ENCODE results near the gene JPH3. TPM values are rescaled to one million over a fixed set of nuclear protein-coding genes. Genes with fewer than 3 reads are reported as not detected.

The JPH3 gene
- total RNA-seq, 6 experiments from 2014 or later, result 0.07 to 0.12 TPM; not detected in 4

GRCh38 chr16:87595712-87596111, 6.6 kb upstream of the JPH3 start:
- Histone ChIP-seq H3K36me3 (no peaks in the 10 kb centered on the region), H3K4me1 (no peaks in the 10 kb centered on the region), H3K27ac (no peak overlapping the region), H3K27me3 (no peaks in the 10 kb centered on the region), H3K4me3 (no peak overlapping the region), H3K9me3 (no peaks in the 10 kb centered on the region)
- whole genome bisulfite sequencing (ENCODE audit: insufficient coverage, low coverage, low lambda C conversion rate, missing lambda C conversion rate), result 57% methylated on average over 5 of the region's 5 CpGs
- intact Hi-C loops (cut with DNase I), result no loop called here
- no peak for ATAC-seq
- TF ChIP-seq CTCF (IDR thresholded peaks at IDR 0.05) (no peak), POLR2A (IDR thresholded peaks at IDR 0.05) (no peak)
- DNase-seq, result no peak

GRCh38 chr16:87597324-87597830, 4.9 kb upstream of the JPH3 start:
- ATAC-seq (no peak), DNase-seq (no peak)
- Histone ChIP-seq H3K9me3 (no peaks in the 10 kb centered on the region), H3K27ac (no peak overlapping the region), H3K36me3 (no peaks in the 10 kb centered on the region), H3K27me3 (no peaks in the 10 kb centered on the region), H3K4me1 (no peaks in the 10 kb centered on the region), H3K4me3 (no peak overlapping the region)
- no peak for TF ChIP-seq CTCF (IDR thresholded peaks at IDR 0.05)
- no peak for TF ChIP-seq POLR2A (IDR thresholded peaks at IDR 0.05)
- 76% methylated on average over 6 of the region's 6 CpGs for WGBS (ENCODE audit: insufficient coverage, low coverage, low lambda C conversion rate, missing lambda C conversion rate)
- intact Hi-C loops (cut with DNase I), result no loop called here

- DNase-seq (no peak), ATAC-seq (no peak)
- WGBS (ENCODE audit: insufficient coverage, low coverage, low lambda C conversion rate, missing lambda C conversion rate), result 72% methylated on average over 3 of the region's 5 CpGs
- Histone ChIP-seq H3K4me3 (no peak overlapping the region), H3K4me1 (no peaks in the 10 kb centered on the region), H3K36me3 (no peaks in the 10 kb centered on the region), H3K9me3 (no peaks in the 10 kb centered on the region), H3K27me3 (peaks cover 0 to 6% of the 10 kb centered on the region in 2 donors), H3K27ac (no peak overlapping the region)
- intact Hi-C loops (cut with DNase I), result no loop called here
- TF ChIP-seq CTCF (IDR thresholded peaks at IDR 0.05) (no peak), POLR2A (IDR thresholded peaks at IDR 0.05) (no peak)
Observed at GRCh38 chr16:87598431-87598830, 3.9 kb upstream of the JPH3 start.

GRCh38 chr16:87600246-87600645, 2.1 kb upstream of the JPH3 start:
- DNase-seq (no peak), ATAC-seq (no peak)
- Histone ChIP-seq H3K9me3 (no peaks in the 10 kb centered on the region), H3K4me3 (no peak overlapping the region), H3K4me1 (no peaks in the 10 kb centered on the region), H3K36me3 (no peaks in the 10 kb centered on the region), H3K27ac (no peak overlapping the region), H3K27me3 (peaks cover 0 to 10% of the 10 kb centered on the region in 2 donors)
- no peak for TF ChIP-seq CTCF (IDR thresholded peaks at IDR 0.05)
- no peak for TF ChIP-seq POLR2A (IDR thresholded peaks at IDR 0.05)
- intact Hi-C loops (cut with DNase I), result no loop called here
- 39% methylated on average over 5 of the region's 6 CpGs for WGBS (ENCODE audit: insufficient coverage, low coverage, low lambda C conversion rate, missing lambda C conversion rate)
